H1 (cell line): ENCODE measurements around the gene ACAP2. TPM values are rescaled to one million over a fixed set of nuclear protein-coding genes. Genes with fewer than 3 reads are reported as not detected.

Experiments used
- CTCF ChIA-PET: fragments of 300-600 bp; sonication (Branson Sonifier 250); formaldehyde crosslinking; loops from one replicate; lab custom pipeline; 2021; ENCODE audit not compliant: partially characterized antibody; lab: Charles Lee
- POLR2A ChIA-PET: fragments of 300-600 bp; sonication (Branson Sonifier 250); formaldehyde crosslinking; loops from one replicate; lab custom pipeline; 2021; ENCODE audit warnings: inconsistent platforms; ENCODE audit not compliant: partially characterized antibody; lab: Charles Lee
- DNase-seq, 2 experiments: peaks; one replicate each; pipeline versions ENCODE4 v3.0.0 to v3.0.0-alpha.2; 2010 to 2022; ENCODE audit warnings: low spot score in 2 of 2, low read depth in 1 of 2, mixed read lengths in 1 of 2
- FAIRE-seq: peaks from 2 replicates; lab custom pipeline; 2011; peaks lifted over from hg19 to GRCh38; lab: Jason Lieb, UNC
- H2AFZ ChIP-seq: 2 replicates; pipeline ENCODE4 v1.8.1; 2012; ENCODE audit warnings: low read length, inconsistent platforms
- H2AK5ac ChIP-seq: 2 replicates; pipeline ENCODE4 v1.6.1; 2013; ENCODE audit warnings: low read depth, low read length
- H2BK120ac ChIP-seq: replicated peaks from 2 replicates; pipeline ENCODE3; 2013; ENCODE audit warnings: low read depth, low read length, inconsistent platforms
- H2BK12ac ChIP-seq: 2 replicates; pipeline ENCODE4 v1.6.1; 2013; ENCODE audit warnings: low read depth, low read length
- H2BK15ac ChIP-seq: 2 replicates; pipeline ENCODE4 v1.6.1; 2013; ENCODE audit warnings: low read length
- H2BK20ac ChIP-seq: 2 replicates; pipeline ENCODE4 v1.6.1; 2013; ENCODE audit warnings: low read length
- H2BK5ac ChIP-seq: 2 replicates; pipeline ENCODE4 v1.6.1; 2013; ENCODE audit warnings: low read depth, low read length
- H3K14ac ChIP-seq: 2 replicates; pipeline ENCODE4 v1.6.1; 2013; ENCODE audit warnings: inconsistent platforms; ENCODE audit not compliant: insufficient read length
- H3K18ac ChIP-seq: 2 replicates; pipeline ENCODE4 v1.6.1; 2013; ENCODE audit warnings: low read length; ENCODE audit errors: extremely low read depth
- H3K23ac ChIP-seq: 2 replicates; pipeline ENCODE4 v1.6.1; 2013; ENCODE audit warnings: inconsistent platforms; ENCODE audit not compliant: insufficient read length
- H3K23me2 ChIP-seq: 2 replicates; pipeline ENCODE4 v1.6.1; 2013; ENCODE audit warnings: low read depth, low read length
- H3K27ac ChIP-seq: 2 replicates; pipeline ENCODE4 v1.6.1; 2011; ENCODE audit warnings: low read depth, low read length, inconsistent platforms
- H3K27me3 ChIP-seq, 4 experiments: replicated peaks in 1 of 4; 1 replicate in 1 of 4; 2 replicates in 3 of 4; pipeline versions ENCODE4 v1.6.1 to v1.8.1; 2011 to 2013; ENCODE audit warnings: low read length in 3 of 4, mild to moderate bottlenecking in 3 of 4, inconsistent platforms in 2 of 4, mixed read lengths in 2 of 4, moderate library complexity in 1 of 4; ENCODE audit not compliant: control insufficient read depth in 3 of 4, insufficient read depth in 3 of 4; ENCODE audit errors: extremely low read depth in 1 of 4
- H3K36me3 ChIP-seq, 4 experiments: 2 replicates each; pipeline versions ENCODE4 v1.6.1 to v1.8.1; 2011 to 2013; ENCODE audit warnings: mild to moderate bottlenecking in 4 of 4, low read length in 3 of 4, moderate library complexity in 2 of 4, control low read depth in 1 of 4, inconsistent platforms in 1 of 4; ENCODE audit not compliant: insufficient read depth in 4 of 4, control insufficient read depth in 2 of 4
- H3K4ac ChIP-seq: replicated peaks from 2 replicates; pipeline ENCODE3; 2013; ENCODE audit warnings: low read length, low read depth, mixed read lengths, inconsistent platforms; ENCODE audit not compliant: insufficient read length
- H3K4me1 ChIP-seq, 4 experiments: replicated peaks in 1 of 4; 1 replicate in 1 of 4; 2 replicates in 3 of 4; pipeline versions ENCODE4 v1.6.1 to v1.8.1; 2011 to 2013; ENCODE audit warnings: low read length in 3 of 4, inconsistent platforms in 2 of 4, mixed read lengths in 1 of 4; ENCODE audit not compliant: insufficient read depth in 4 of 4, control insufficient read depth in 3 of 4
- H3K4me2 ChIP-seq, 2 experiments: 2 replicates each; pipeline versions ENCODE4 v1.6.1 to v1.8.1; 2011 to 2013; ENCODE audit warnings: low read depth in 2 of 2, low read length in 2 of 2, control low read depth in 1 of 2, inconsistent platforms in 1 of 2, mild to moderate bottlenecking in 1 of 2; ENCODE audit not compliant: insufficient read depth in 1 of 2
- H3K4me3 ChIP-seq, 4 experiments: fragments of 200-600, 300-600 bp in 1 of 4; sonication (generic), shearing (Covaris generic), sonication (Bioruptor Twin) in 1 of 4; 2 replicates each; pipeline versions ENCODE4 v1.5.1 to v1.8.1; 2011 to 2016; ENCODE audit warnings: low read length in 4 of 4, low read depth in 3 of 4, control low read depth in 2 of 4, inconsistent platforms in 2 of 4, mild to moderate bottlenecking in 2 of 4, mixed read lengths in 1 of 4, moderate library complexity in 1 of 4; ENCODE audit not compliant: insufficient read depth in 2 of 4; ENCODE audit errors: extremely low read depth in 1 of 4
- H3K56ac ChIP-seq: replicated peaks from 2 replicates; pipeline ENCODE3; 2013; ENCODE audit warnings: low read depth, mild to moderate bottlenecking, mixed read lengths, low read length, inconsistent platforms; ENCODE audit not compliant: insufficient read length
- H3K79me1 ChIP-seq: 2 replicates; pipeline ENCODE4 v1.6.1; 2013; ENCODE audit warnings: low read depth, low read length, control low read depth
- H3K79me2 ChIP-seq, 2 experiments: 2 replicates each; pipeline versions ENCODE4 v1.6.1 to v1.8.1; 2012 to 2013; ENCODE audit warnings: low read length in 2 of 2, mild to moderate bottlenecking in 2 of 2, inconsistent platforms in 1 of 2; ENCODE audit not compliant: insufficient read depth in 2 of 2, control insufficient read depth in 1 of 2
- H3K9ac ChIP-seq, 4 experiments: replicated peaks in 1 of 4; 1 replicate in 1 of 4; 2 replicates in 3 of 4; pipeline versions ENCODE4 v1.6.1 to v1.8.1; 2011 to 2013; ENCODE audit warnings: low read depth in 3 of 4, low read length in 3 of 4, control low read depth in 2 of 4, mild to moderate bottlenecking in 2 of 4, moderate library complexity in 2 of 4, inconsistent platforms in 1 of 4; ENCODE audit errors: extremely low read depth in 1 of 4
- H3K9me3 ChIP-seq, 2 experiments: 2 replicates each; pipeline versions ENCODE4 v1.6.1 to v1.8.1; 2012 to 2013; ENCODE audit warnings: mild to moderate bottlenecking in 2 of 2, moderate library complexity in 2 of 2, control low read depth in 1 of 2, inconsistent platforms in 1 of 2, low read depth in 1 of 2, low read length in 1 of 2, mixed read lengths in 1 of 2; ENCODE audit not compliant: insufficient read depth in 2 of 2
- H4K20me1 ChIP-seq, 2 experiments: replicated peaks in 1 of 2; 2 replicates each; pipeline versions ENCODE3 to v1.8.1; 2011 to 2013; ENCODE audit warnings: inconsistent platforms in 2 of 2, low read length in 2 of 2, mild to moderate bottlenecking in 1 of 2; ENCODE audit not compliant: insufficient read depth in 2 of 2, control insufficient read depth in 1 of 2
- H4K5ac ChIP-seq: 2 replicates; pipeline ENCODE4 v1.6.1; 2013; ENCODE audit warnings: low read length, low read depth, mixed read lengths, inconsistent platforms; ENCODE audit not compliant: insufficient read length
- H4K8ac ChIP-seq: 2 replicates; pipeline ENCODE4 v1.8.0; 2013; ENCODE audit warnings: mild to moderate bottlenecking, moderate library complexity, low read length, inconsistent platforms; ENCODE audit not compliant: insufficient read depth; ENCODE audit errors: extremely low read depth
- H4K91ac ChIP-seq: replicated peaks from 2 replicates; pipeline ENCODE3; 2013; ENCODE audit warnings: low read length, mixed read lengths, inconsistent platforms; ENCODE audit not compliant: insufficient read length
- ASH2L ChIP-seq: fragments of 200-600, 300-600 bp; sonication (generic); IDR thresholded peaks from one replicate; pipeline ENCODE4 v1.7.1; 2017; ENCODE audit warnings: low read length
- ATF3 ChIP-seq: IDR thresholded peaks from 2 replicates; pipeline ENCODE4 v1.6.1; 2011; ENCODE audit warnings: low read depth, mild to moderate bottlenecking, low read length; ENCODE audit not compliant: insufficient read depth
- CTBP2 ChIP-seq: IDR thresholded peaks from 2 replicates; pipeline ENCODE4 v1.7.0; 2011; ENCODE audit warnings: borderline replicate concordance, mild to moderate bottlenecking, moderate library complexity, mixed read lengths, low read length; ENCODE audit not compliant: insufficient read depth, insufficient read length
- CTCF ChIP-seq, 3 experiments: IDR thresholded peaks; 1 replicate in 2 of 3; 2 replicates in 1 of 3; pipeline versions ENCODE4 v1.5.1 to v1.6.1; 2011; ENCODE audit warnings: low read length in 3 of 3, mild to moderate bottlenecking in 3 of 3, inconsistent platforms in 2 of 3, low read depth in 1 of 3, moderate library complexity in 1 of 3; ENCODE audit not compliant: insufficient read depth in 1 of 3; ENCODE audit errors: control extremely low read depth in 1 of 3
- EZH2 ChIP-seq: fragments of 200-600 bp; sonication (generic); IDR thresholded peaks from 2 replicates; pipeline ENCODE4 v1.7.1; 2012; ENCODE audit warnings: low read depth, mild to moderate bottlenecking, moderate library complexity, low read length, inconsistent platforms; ENCODE audit not compliant: severe bottlenecking
- YY1 ChIP-seq: IDR thresholded peaks from 2 replicates; pipeline ENCODE4 v1.6.1; 2011; ENCODE audit warnings: low read depth, mild to moderate bottlenecking, low read length
- WGBS, 2 experiments: shearing (Covaris generic) in 1 of 2; methylation state at CpG; one replicate each; pipeline versions ENCODE4 v1.1.6 to v1.1.7; 2013 to 2015; ENCODE audit warnings: low lambda C conversion rate in 2 of 2, mixed read lengths in 2 of 2, inconsistent platforms in 1 of 2, low coverage in 1 of 2, missing lambda C conversion rate in 1 of 2; ENCODE audit not compliant: insufficient replicate concordance in 2 of 2, insufficient coverage in 1 of 2, insufficient read length in 1 of 2; ENCODE audit errors: extremely low coverage in 1 of 2, missing lambda C conversion rate in 1 of 2; 5-methylcytosine and 5-hydroxymethylcytosine counted together
- polyA plus RNA-seq, 7 experiments: library from polyadenylated mRNA; depleted of rRNA in 3 of 7; stranded (reverse) in 5 of 7; unstranded in 2 of 7; fragments of >200 nt in 5 of 7; fragments of 200-250 nt in 2 of 7; gene quantifications; 1 replicate in 5 of 7; 2 replicates in 1 of 7; 4 replicates in 1 of 7; pipeline versions ENCODE4 v1.2.1 to v1.2.3, GENCODE V29; 2011 to 2013; ENCODE audit warnings: missing spikeins in 2 of 7, mixed read lengths in 2 of 7
- total RNA-seq: library from RNA; stranded (reverse); fragmentation: NEBNext Ultra II Directional; extraction: Animal tissue kit (Norgen Biotek cat#: 25700); gene quantifications from 2 replicates; pipeline ENCODE4 v1.2.1, GENCODE V29; 2021

The ACAP2 gene
- total and polyA plus RNA-seq, 2 of the 8 experiments (the other 6 are each of a cell fraction or from before 2014, with no cell fraction given) = 7.7 to 37.3 TPM

GRCh38 chr3:195240939-195241338, 201.9 kb downstream of the ACAP2 start:
- CTCF ChIA-PET = interaction anchor here (1.0 to 4.0 kb wide), 7 partner anchors 9 to 179 kb away, joined by 3 to 14 read pairs (median 3); no protein-coding TSS in a partner anchor
- Histone ChIP-seq H3K18ac (no peak overlapping the region), H3K56ac (no peak overlapping the region), H3K79me1 (peaks cover 18% of the 10 kb centered on the region; the same call in 1 of the 2 replicates), H3K9me3 (no peaks in the 10 kb centered on the region), H2BK12ac (no peak overlapping the region), H2BK120ac (no peak overlapping the region), H3K4me2 (no peak overlapping the region), H3K27me3 (no peaks in the 10 kb centered on the region), H3K79me2 (peaks cover 0 to 45% of the 10 kb centered on the region in 2 experiments; a peak in 2 of 4 replicates), H3K4me1 (peaks cover 0 to 7% (median 4%) of the 10 kb centered on the region in 4 experiments; a peak in 4 of 7 replicates), H2BK5ac (no peak overlapping the region), H3K36me3 (no peaks in the 10 kb centered on the region; a peak in 1 of 8 replicates), H3K23ac (no peak overlapping the region), H4K8ac (no peak overlapping the region; the same call in 1 of the 2 replicates), H3K27ac (no peak overlapping the region), H3K4ac (no peak overlapping the region), H3K23me2 (0 out of 2 replicates have a peak, but pooled peaks cover 2% of the 10 kb centered on the region), H2BK15ac (no peak overlapping the region), H2AK5ac (no peak overlapping the region), H2AFZ (no peak overlapping the region), H3K14ac (no peak overlapping the region), H4K5ac (no peak overlapping the region), H4K20me1 (peaks cover 3 to 14% of the 10 kb centered on the region in 2 experiments), H4K91ac (no peak overlapping the region), H2BK20ac (no peak overlapping the region), H3K9ac (no peak overlapping the region), H3K4me3 (no peak overlapping the region)
- POLR2A ChIA-PET = interaction anchor here (1.0 kb wide), 1 partner anchor 16 kb away, joined by 3 read pairs; no protein-coding TSS in a partner anchor
- no peak for FAIRE-seq
- DNase-seq = peak in 1 of 2 experiments; percentile 39
- TF ChIP-seq CTCF (IDR thresholded peaks at IDR 0.05; ENCODE audit: control extremely low read depth in 1 of 3, insufficient read depth in 1 of 3, low read depth in 1 of 3, low read length in 3 of 3) = no peak
- no peak for TF ChIP-seq CTBP2
- TF ChIP-seq ASH2L = no peak
- TF ChIP-seq YY1 = no peak
- no peak for TF ChIP-seq EZH2
- TF ChIP-seq ATF3 = no peak
- WGBS, 2 experiments = 96% methylated on average over 6 of the region's 6 CpGs; no CpG with 5 or more reads in 1 of the 2 experiments
